ENCODE data around the gene CEP104.

CEP104 gene

DNA sequence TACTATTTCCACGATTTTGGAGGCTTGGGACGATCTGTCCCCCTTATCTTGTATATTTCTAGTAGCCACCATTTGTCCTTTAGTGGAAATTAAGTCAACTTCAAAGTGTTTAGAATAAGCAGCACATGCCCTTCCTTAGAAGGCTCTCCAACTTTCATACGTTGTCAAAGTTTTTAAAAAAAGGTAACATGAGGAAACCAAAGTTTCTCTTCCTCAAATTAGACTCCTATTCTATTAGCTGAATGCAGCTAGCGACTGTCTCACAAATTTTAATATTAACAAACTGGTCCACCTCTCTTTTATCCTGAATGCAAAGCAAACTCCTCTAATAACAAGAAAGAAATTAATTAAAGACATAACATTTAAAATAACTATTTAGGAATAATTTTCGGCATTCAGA, 36.2 kb upstream of the CEP104 start:
- no peak for TF ChIP-seq CTCF (IDR thresholded peaks at IDR 0.05; ENCODE audit: control insufficient read depth, extremely low read depth, insufficient read depth)
- H3K4me3 ChIP-seq (ENCODE audit: low read depth, low read length), result no peak overlapping the region
- no peak for DNase-seq (ENCODE audit: low read depth)

GRCh38 chr1:3892748-3893147, 35.7 kb upstream of the CEP104 start:
- H3K4me3 ChIP-seq (ENCODE audit: low read depth, low read length), result no peak overlapping the region
- peak; percentile 74 for DNase-seq (ENCODE audit: low read depth)
- TF ChIP-seq CTCF (IDR thresholded peaks at IDR 0.05; ENCODE audit: control insufficient read depth, extremely low read depth, insufficient read depth), result no peak

DNA sequence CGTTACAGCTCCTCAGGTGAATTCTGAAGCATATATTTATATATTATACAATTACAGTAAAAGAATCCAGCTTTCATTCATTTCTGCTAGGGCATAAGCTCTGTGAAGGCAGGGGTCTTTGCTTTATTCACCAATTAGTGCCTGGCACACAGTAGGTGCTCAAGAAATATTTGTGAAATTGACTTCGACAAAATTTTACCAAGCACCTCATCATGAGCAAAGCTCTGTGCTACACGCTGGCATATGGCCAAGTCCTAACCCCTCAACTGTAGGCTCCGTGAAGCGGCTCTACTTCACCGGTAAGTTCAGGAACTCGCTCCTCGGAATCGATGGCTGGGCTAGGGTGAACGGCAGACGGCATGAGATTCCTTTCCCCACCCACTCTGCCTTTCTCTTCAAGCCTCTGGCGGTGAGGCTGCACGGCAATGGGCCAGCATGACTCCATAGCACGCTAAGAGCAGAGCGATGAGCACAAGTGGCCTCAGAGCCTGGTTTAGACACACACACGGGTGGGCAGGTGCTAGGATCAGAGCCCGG, 34.4 kb upstream of the CEP104 start:
- no peak overlapping the region for H3K4me3 ChIP-seq (ENCODE audit: low read depth, low read length)
- no peak for TF ChIP-seq CTCF (IDR thresholded peaks at IDR 0.05; ENCODE audit: control insufficient read depth, extremely low read depth, insufficient read depth)
- no peak for DNase-seq (ENCODE audit: low read depth)

GRCh38 chr1:3890389-3891328, 33.6 kb upstream of the CEP104 start:
- no peak for TF ChIP-seq CTCF (IDR thresholded peaks at IDR 0.05; ENCODE audit: control insufficient read depth, extremely low read depth, insufficient read depth)
- no peak overlapping the region for H3K4me3 ChIP-seq (ENCODE audit: low read depth, low read length)
- no peak for DNase-seq (ENCODE audit: low read depth)

- DNase-seq (ENCODE audit: low read depth), result no peak
- no peak overlapping the region for H3K4me3 ChIP-seq (ENCODE audit: low read depth, low read length)
- no peak for TF ChIP-seq CTCF (IDR thresholded peaks at IDR 0.05; ENCODE audit: control insufficient read depth, extremely low read depth, insufficient read depth)
Observed at GRCh38 chr1:3889936-3890335, 32.9 kb upstream of the CEP104 start.

DNA sequence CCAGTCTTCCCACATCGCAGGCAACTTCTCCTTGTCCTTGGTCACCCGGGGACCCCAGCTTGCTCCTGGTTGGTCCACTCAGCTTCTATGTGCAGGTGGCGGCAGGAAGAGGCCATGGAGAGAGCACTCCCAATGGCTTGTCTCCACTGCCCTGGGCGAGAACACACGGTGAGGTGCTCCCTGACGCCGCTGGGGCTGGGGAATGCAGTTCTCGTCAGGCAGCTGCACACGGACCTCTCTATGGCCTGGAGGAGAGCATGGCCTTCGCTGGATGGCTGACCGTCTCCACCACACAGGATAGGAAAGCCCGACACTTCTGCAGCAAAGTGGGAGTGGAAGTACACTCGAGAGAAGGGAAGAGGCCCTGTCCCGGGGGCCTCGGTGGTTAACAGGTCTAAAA, 31.3 kb upstream of the CEP104 start:
- no peak overlapping the region for H3K4me3 ChIP-seq (ENCODE audit: low read depth, low read length)
- no peak for TF ChIP-seq CTCF (IDR thresholded peaks at IDR 0.05; ENCODE audit: control insufficient read depth, extremely low read depth, insufficient read depth)
- DNase-seq (ENCODE audit: low read depth), result no peak

All from LNCaP clone FGC (cell line).